GM18498 (cell line): ENCODE results near the gene TMEM254.
A peak's percentile ranks its signal among the peaks of the same experiment; 100 is the strongest.
"Not testable (repeated sequence)": the region's sequence is repeated elsewhere in the genome, so short reads cannot be mapped to it uniquely, and the experiment has no call there.

ENCODE experiments used
- ATAC-seq: cut with Tn5 transposase; IDR thresholded peaks from one replicate; pipeline ENCODE4 v1.9.1; 2021; ENCODE audit warnings: mild to moderate bottlenecking, moderate library complexity; ENCODE audit not compliant: unreplicated experiment

The TMEM254 gene, protein sequence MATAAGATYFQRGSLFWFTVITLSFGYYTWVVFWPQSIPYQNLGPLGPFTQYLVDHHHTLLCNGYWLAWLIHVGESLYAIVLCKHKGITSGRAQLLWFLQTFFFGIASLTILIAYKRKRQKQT

DNA sequence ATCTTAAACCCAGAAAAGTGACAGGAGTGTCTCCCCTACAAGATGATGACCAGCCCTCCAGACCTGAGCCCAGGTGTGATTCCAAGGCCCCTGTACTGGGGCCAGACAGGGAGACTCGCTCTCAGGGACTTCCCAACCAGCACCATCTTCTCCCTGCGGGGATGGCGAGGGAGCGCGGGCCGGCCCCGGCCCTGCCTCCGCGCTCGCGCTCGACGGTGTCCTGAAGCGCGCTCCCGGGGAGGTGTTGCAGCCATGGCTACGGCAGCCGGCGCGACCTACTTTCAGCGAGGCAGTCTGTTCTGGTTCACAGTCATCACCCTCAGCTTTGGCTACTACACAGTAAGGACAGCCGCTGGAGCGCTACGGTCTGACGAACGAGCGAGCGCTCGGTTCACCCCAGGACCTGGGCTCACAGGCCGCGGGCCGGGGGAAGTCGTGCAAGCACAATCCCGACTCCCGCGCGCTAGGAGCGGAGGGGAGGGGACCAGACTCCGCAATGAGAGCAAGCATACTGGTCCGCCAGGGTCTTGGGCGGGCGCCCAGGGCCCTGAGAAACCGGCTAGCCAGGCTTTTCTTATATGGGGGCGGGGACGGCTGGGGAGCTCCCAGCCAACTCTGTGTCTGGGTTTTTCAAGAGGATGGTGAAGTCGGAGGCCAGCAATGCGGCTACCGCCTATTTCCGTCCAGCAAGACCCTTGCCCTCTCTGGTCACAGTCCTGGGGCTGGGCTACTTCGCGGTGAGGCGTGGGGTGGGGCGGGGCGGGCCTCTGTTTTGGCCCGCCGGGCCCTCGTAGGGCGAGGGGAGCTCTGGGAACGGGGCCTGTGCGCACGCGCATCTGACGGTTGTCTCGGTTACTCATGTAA lies at the start of gene TMEM254:
Gene TMEM254 (plus strand): TSS at position 218 of the 864 bp plus-strand sequence. CDS start 35 bp downstream, at position 253.
- peak; percentile 90 for ATAC-seq

DNA sequence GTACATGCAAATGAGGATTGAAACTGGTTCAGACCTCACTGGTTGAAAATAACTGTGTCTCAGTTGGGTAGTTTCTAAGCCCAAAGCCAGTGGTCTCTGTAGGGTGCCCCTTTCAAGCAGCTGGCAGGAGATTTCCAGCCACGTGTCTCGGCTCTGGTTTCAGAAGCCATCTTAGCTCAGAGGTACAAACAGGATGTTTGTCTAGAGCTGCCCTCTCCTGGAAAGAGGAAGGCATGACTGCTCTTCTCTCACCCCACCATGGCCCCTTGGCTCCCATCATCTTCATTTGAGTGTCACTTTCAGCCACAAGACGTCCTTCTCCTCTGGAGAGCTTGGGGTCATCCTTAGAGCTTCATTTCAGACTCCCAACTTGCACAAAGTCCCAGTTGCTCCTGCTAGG lies 49.3 kb upstream of the TMEM254 start:
- peak; percentile 72 for ATAC-seq

DNA sequence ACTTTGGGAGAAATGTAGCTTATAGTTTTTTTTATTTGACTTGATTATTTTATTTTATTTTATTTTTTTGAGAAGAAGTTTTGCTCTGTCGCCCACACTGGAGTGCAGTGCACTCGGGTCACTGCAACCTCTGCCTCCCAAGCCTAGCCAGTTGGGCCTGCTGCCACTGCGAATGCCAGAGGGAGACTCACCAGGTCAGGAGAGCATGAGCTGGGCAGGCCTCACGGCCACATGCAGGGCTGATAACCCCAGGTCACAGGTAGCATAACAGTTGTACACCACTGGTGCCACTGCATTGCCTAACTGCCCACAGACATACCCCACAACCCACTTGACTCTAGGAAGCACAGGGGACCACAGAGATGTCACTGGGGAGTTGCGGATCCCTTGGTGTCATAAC lies 48.6 kb upstream of the TMEM254 start:
- ATAC-seq, result not testable (repeated sequence)

DNA sequence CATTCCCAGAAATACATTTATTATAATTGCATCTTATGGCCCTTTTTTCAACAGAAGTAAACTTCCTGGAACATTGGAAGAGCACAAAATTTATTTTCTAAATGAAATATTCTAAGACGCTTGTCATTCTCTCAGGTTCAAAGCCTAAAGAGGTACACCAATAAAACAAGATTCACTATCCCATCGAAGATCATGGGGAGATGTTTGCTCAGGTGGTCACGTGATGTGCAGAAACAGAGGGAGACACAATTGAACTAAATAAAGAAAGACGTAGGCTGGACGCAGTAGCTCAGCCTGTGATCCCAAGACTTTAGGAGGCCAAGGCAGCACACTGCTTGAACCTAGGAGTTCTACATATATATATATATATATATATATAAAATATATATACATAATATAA lies 46.0 kb upstream of the TMEM254 start:
- ATAC-seq, result no peak

DNA sequence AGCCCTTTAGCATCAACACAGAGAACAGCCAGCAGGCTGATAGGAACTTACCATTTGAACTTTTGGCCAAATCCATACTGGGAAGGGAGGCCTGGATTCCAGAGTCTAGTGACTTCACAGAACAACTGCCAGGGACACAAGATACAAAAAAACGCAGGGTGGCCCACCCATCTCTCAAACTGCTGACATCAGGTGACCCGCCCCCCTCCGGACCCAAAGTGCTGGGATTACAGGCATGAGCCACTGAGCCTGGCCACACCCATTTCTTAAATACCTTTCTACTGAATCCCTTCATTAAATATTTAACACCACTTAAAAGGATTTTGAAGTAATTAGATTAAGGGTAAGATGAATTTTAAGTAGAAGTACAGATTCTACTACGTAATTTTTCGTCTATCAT lies 43.7 kb upstream of the TMEM254 start:
- not testable (repeated sequence) for ATAC-seq

DNA sequence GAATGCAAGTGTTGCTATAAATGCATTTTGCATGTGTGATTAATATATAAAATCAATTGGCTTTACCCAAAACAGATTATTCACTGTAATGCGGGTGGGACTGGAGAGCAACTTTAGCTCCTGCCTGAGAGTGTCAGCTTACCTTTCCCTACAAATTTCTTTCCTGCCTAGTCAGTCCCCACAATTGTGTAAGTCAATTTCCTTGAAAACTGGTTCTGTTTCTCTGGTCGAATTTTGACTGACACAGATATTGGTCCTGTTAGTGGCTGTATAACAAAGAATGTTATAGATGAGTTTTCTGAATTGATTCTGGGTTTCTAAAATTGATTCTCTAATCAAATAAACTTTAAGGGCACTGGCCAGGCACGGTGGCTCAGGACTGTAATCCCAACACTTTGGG lies 43.0 kb upstream of the TMEM254 start:
- not testable (repeated sequence) for ATAC-seq

DNA sequence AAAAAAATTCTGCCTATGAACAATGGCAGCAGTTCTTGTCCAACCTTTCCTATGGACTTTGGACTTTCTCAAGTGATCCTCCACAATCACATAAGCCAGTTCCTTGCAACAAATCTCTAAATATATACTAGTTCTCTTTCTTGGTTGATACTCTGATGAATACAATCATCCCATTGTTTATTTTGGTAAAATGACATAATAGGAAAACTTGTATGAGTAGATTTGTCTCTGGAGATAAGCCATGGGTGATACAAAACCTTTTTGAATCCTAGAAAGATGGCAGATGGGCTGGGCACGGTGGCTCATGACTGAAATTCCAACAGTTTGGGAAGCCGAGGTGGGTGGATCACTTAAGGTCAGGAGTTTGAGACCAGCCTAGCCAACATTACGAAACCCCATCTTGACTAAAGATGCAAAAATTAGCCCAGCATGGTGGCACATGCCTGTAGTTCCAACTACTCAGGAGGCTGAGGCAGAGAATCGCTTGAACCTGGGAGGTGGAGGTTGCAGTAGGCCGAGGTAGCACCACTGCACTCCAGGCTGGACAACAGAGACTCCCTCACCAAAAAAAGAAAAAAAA lies 41.5 kb upstream of the TMEM254 start:
- ATAC-seq, result not testable (repeated sequence)

DNA sequence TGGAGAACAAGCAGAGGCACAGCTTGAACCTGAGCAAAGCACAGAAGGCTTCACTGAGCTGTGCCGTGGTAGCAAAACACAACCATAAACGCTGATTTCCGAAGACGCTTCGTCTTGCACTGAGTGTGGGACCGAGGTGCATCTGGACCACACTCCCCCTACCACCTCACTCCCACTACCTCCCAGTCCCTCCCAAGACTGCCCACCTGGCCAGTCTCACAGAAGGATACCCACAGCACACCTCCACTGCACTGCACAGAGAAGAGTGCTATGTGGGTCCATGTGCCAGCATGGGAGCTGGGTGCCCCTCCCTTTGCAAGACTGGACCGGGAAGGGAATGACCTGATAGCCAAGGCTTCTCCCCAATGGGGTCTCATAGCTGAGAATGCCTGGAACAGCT lies 40.2 kb upstream of the TMEM254 start:
- not testable (repeated sequence) for ATAC-seq

DNA sequence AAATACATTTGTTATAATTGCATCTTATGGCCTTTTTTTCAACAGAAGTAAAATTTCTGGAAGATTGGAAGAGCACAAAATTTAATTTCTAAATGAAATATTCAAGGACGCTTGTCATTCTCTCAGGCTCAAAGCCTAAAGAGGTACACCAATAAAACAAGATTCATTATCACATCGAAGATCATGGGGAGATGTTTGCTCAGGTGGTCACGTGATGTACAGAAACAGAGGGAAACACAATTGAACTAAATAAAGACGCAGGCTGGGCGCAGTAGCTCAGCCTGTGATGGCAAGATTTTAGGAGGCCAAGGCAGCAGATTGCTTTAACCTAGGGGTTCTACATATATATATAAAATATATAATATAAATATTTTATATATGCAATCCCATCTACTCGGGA lies 37.3 kb upstream of the TMEM254 start:
- ATAC-seq, result no peak

DNA sequence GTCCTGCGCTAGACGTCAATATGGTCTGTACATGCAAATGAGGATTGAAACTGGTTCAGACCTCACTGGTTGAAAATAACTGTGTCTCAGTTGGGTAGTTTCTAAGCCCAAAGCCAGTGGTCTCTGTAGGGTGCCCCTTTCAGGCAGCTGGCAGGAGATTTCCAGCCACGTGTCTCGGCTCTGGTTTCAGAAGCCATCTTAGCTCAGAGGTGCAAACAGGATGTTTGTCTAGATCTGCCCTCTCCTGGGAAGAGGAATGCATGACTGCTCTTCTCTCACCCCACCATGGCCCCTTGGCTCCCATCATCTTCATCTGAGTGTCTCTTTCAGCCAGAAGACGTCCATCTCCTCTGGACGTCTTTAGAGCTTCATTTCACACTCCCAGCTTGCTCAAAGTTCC lies 33.5 kb upstream of the TMEM254 start:
- ATAC-seq, result not testable (repeated sequence)

DNA sequence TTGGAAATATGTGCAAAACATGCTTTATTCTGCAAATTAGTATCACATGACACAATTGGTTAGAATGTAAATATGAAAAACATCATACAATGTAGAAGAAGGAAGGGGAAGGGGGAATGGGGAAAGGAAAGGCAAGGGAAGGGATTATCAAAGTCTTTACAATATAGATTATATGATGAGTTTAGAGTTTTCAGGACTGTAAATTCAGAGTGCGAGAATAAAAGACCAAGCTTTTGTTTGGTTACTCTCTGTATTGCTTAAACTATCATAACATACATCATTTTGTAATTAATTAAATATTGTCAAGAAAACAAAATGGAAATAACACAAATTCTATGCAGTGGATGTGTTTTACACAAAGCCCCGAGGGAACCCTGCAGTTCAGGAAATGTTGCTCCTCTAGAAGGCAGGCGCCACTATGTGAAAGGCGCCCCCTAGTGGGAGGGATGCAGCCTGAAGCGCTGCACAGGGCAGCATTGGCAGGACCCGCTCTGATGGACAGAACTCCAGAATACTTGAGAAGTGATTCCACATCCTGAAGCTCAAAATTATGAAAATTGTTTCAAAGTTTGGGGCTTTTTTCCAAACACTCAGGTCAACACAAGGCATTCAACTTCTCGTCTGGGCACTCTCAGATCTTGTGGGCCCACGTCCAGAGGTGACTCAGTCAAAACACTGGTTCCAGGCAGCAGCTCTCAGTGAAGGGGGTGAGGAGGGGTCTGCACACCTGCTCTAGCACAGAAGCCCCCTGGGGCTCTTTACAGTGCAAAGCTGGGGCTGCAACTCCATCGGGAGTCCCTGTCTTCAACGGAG lies 31.6 kb upstream of the TMEM254 start:
- peak; percentile 77 for ATAC-seq

DNA sequence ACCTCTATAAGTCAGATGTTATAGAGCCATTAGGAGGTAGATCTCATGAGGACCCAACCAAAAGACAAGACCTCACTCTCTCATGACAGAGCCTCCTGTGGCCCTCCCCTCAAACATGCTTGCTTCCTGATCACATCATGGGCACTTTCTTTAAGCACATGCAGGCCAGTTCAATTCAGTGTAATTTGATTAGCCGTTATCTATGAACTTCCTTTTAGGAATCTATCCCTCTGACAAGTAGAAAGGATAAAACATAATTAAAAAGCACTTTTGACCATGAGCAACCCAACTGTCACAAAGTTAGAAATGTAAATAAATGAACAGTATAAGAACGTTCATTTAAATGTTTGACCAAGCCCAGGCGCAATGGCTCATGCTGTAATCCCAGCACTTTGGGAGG lies 27.7 kb upstream of the TMEM254 start:
- no peak for ATAC-seq

DNA sequence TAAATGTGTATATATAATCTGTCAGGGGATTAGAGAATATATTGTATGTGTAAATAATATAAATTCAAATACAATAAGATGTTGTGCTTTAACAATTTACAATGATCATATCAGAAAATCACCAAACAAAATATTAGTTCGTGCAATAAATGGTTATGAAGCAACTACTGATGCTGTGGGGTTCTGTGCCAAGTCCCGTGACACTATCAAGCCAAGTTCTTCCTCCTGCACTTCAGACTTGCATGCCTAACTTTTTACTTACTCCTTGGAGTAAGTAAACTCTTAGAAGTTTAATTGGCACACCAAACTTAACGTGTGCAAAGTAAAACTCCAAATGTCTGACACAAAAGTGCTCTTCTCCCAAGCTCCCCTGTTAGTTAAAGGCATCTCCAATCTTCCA lies 26.5 kb upstream of the TMEM254 start:
- no peak for ATAC-seq

DNA sequence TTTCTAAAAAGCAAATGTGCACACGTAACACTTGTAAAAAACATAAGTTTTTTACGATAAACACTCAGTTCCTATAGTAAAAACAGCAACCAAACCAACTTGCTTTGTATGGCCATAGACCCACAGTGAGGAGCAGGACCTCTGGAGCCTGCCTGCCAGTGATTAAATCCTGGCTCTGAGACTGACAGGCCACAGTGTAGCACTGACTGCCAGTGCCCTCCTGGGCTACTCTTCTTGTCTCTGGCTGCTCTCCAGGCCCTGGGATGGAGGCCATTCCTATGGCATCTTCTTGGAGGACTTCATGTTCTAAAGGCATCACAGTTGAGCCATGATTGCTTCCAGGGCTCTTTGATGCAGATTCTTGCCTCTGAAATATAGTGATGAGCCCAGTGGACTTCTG lies 22.7 kb upstream of the TMEM254 start:
- no peak for ATAC-seq

DNA sequence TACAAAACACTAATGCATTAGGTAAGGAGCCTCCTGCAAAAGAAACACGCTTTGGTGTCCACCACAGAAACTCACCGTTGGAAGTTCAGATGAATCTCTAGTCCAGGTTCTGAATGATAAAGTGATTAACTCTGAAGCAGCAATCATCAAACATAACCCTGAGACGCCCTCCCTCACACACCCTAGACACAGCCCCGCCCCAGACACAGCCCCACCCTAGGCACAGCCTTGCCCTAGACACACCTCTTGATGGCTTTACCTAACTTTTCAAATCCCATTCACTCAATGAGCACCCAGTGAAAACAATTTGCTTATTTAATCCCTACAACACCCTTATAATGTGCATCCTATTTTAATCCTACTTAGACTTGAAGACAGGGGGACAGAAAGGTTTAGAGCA lies 21.3 kb upstream of the TMEM254 start:
- ATAC-seq, result no peak

DNA sequence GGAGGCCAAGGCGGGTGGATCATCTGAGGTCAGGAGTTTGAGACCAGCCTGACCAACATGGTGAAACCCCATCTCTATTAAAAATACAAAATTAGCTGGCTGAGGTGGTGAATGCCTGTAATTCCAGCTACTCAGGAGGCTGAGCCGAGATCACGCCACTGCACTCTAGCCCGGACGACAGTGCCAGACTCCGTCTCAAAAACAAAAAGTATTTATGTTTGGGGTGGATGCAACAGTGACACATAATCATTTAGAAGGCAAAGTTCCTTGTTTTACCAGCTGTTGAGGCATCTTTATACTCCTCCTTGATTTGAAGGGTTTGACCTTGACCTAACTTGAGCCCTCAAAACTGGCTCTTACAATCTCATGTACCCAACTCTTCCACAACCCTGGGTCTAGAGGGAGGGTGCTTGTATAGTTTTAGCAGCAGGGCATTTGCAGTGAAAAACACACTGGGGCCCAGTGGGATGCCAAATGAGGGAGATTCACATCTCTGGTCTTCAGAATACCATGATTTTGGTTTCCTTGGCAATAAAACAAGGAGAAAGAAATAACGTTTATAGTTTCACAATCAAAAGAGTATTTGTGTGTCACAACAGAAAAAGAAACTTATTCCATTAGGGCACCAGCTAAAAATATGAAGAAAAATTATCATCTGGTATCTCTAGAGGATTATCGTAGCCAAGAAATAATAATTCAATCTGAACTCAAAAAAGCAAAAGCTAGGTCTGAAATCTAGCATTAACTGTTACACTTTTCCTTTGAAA lies 14.2 kb upstream of the TMEM254 start:
- no peak for ATAC-seq

DNA sequence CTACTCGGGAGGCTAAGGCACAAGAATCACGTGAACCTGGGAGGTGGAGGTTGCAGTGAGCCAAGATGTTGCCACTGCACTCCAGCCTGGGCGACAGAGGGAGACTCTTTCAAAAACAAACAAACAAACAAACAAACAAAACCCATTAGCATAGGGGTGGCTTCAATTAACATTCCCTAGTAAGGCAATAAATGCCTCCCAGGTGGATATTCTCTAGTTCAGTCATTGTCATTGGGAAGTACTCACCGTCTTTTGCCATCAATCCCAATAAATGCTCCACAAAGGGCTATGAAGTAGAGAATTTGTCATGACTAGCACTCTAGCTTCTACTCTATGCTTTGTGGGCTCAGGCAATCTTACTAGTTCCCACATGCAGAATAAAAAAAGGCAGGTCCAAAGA lies 11.7 kb upstream of the TMEM254 start:
- ATAC-seq, result no peak

DNA sequence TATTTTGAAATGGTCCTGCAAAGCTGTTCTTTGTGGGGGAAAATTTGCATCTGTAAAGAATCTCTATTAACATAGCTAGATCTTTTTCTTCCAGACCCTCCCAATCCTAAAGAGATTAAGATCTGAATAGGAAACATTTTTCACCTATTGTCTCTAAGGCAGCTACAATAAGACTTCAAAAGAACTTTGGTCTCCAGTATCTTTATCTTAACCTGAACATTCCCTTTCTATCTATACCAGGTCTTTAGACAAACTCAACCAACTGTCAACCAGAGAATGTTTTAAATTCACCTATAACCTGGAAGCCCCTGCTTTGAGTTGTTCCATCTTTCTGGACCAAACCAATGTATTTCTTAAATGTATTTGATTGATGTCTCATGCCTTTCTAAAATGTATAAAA lies 10.6 kb upstream of the TMEM254 start:
- not testable (repeated sequence) for ATAC-seq

DNA sequence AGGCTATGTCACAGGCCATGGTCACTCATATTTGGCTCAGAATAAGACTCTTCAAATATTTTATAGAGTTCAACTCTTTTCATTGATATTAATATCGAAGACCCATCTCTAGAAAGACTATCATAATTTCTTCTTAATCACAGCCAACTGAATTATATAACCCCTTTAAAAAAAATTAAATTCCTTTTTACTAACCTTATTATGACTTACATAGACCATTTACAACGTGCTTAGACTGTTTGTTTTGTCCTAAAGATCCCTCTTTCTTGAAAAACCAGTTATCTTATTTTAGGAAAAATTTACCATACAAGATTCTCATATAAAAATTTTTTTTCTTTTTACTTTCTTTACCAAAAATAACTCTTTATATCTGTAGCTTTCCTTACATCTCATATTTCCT lies 10.2 kb upstream of the TMEM254 start:
- ATAC-seq, result no peak

DNA sequence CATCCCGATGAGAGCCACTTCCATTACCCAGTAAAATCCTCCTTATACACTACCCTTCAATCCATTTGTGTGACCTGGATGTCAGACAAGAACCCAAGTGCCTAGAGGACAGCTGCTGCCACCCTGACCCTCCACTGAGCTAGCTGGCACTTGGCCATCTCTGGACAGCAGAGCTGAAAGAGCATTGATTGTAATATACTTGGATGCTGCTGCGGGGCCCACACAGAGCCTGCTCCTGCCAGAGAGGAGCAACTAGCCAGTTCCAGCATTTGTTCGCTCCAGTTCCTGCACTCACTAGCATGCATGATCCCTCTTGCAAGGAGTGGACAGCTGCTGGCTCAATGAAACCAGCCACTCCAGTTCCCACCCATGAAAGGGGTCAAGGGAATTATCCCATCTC lies 8.4 kb upstream of the TMEM254 start:
- no peak for ATAC-seq

DNA sequence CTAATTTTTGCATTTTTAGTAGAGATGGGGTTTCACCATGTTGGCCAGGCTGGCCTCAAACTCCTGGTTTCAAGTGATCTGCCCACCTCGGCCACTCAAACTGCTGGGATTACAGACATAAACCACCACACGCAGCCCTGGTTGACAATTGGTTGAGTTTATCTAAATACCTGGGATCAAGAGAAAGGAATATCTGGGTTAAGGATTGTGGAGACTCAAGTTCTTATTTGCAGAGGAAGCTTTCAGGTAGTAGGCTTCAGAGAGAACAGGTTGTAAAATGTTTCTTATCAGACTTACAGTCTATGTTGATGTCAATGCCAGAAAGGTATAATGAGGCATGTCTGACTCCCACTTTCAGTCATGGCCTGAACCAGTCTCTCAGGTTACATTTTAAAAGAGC lies 5.9 kb upstream of the TMEM254 start:
- ATAC-seq, result no peak
